Measurements from ENCODE around the gene GAGE12J.
"Not testable (repeated sequence)": the region's sequence is repeated elsewhere in the genome, so short reads cannot be mapped to it uniquely, and the experiment has no call there.

GAGE12J gene

GRCh38 chrX:49321737-49322136, at the start of gene GAGE12J:
GAGE12J (plus strand) TSS chrX:49322037; CDS start chrX:49323194, 1,157 bp downstream.
- DNase-seq, result not testable (repeated sequence)

GRCh38 chrX:49272421-49272820, 49.4 kb upstream of the GAGE12J start:
- DNase-seq, result no peak

GRCh38 chrX:49273181-49273727, 48.6 kb upstream of the GAGE12J start:
- no peak for DNase-seq

- DNase-seq, result no peak
These were observed 45.6 kb upstream of the GAGE12J start for GRCh38 chrX:49276207-49276606.

GRCh38 chrX:49276671-49277534, 44.9 kb upstream of the GAGE12J start:
- DNase-seq, result no peak

- DNase-seq, result no peak
These were observed 44.4 kb upstream of the GAGE12J start for GRCh38 chrX:49277535-49277830.

- no peak for DNase-seq
These were observed 43.8 kb upstream of the GAGE12J start for GRCh38 chrX:49278081-49278480.

- no peak for DNase-seq
These were observed 39.2 kb upstream of the GAGE12J start for GRCh38 chrX:49282647-49283011.

- DNase-seq, result no peak
These were observed 37.6 kb upstream of the GAGE12J start for GRCh38 chrX:49284212-49284611.

- no peak for DNase-seq
These were observed 35.7 kb upstream of the GAGE12J start for GRCh38 chrX:49286136-49286535.

- DNase-seq, result no peak
These were observed 35.3 kb upstream of the GAGE12J start for GRCh38 chrX:49286581-49286980.

- DNase-seq, result no peak
These were observed 34.2 kb upstream of the GAGE12J start for GRCh38 chrX:49287665-49288064.

GRCh38 chrX:49290215-49290614, 31.6 kb upstream of the GAGE12J start:
- no peak for DNase-seq

- DNase-seq, result no peak
These were observed 30.1 kb upstream of the GAGE12J start for GRCh38 chrX:49291615-49292337.

GRCh38 chrX:49292400-49293362, 29.2 kb upstream of the GAGE12J start:
- DNase-seq, result no peak

- DNase-seq, result not testable (repeated sequence)
These were observed 22.5 kb upstream of the GAGE12J start for GRCh38 chrX:49299293-49299692.

GRCh38 chrX:49300703-49301102, 21.1 kb upstream of the GAGE12J start:
- no peak for DNase-seq

GRCh38 chrX:49303346-49303745, 18.5 kb upstream of the GAGE12J start, which contains the start of gene GAGE10:
GAGE10 (plus strand) TSS chrX:49303646; CDS start chrX:49304860, 1,214 bp downstream.
- DNase-seq, result no peak

- DNase-seq, result not testable (repeated sequence)
These were observed 14.1 kb upstream of the GAGE12J start for GRCh38 chrX:49307775-49308174.

GRCh38 chrX:49308604-49309269, 13.1 kb upstream of the GAGE12J start:
- no peak for DNase-seq

GRCh38 chrX:49309401-49309981, 12.3 kb upstream of the GAGE12J start:
- no peak for DNase-seq

GRCh38 chrX:49310371-49310770, 11.5 kb upstream of the GAGE12J start:
- DNase-seq, result no peak

Data from NCI-H2081 treated with DMSO at 0.1 percent for 48 hours (cell line).